ENCODE results near the gene TRIM10.
A peak's percentile ranks its signal among the peaks of the same experiment; 100 is the strongest.
"Not testable (repeated sequence)": the region's sequence is repeated elsewhere in the genome, so short reads cannot be mapped to it uniquely, and the experiment has no call there.

TRIM10 gene

GRCh38 chr6:30127238-30128093, 33.5 kb downstream of the TRIM10 start:
- DNase-seq = no peak

GRCh38 chr6:30122515-30122914, 38.5 kb downstream of the TRIM10 start:
- DNase-seq = no peak

DNA sequence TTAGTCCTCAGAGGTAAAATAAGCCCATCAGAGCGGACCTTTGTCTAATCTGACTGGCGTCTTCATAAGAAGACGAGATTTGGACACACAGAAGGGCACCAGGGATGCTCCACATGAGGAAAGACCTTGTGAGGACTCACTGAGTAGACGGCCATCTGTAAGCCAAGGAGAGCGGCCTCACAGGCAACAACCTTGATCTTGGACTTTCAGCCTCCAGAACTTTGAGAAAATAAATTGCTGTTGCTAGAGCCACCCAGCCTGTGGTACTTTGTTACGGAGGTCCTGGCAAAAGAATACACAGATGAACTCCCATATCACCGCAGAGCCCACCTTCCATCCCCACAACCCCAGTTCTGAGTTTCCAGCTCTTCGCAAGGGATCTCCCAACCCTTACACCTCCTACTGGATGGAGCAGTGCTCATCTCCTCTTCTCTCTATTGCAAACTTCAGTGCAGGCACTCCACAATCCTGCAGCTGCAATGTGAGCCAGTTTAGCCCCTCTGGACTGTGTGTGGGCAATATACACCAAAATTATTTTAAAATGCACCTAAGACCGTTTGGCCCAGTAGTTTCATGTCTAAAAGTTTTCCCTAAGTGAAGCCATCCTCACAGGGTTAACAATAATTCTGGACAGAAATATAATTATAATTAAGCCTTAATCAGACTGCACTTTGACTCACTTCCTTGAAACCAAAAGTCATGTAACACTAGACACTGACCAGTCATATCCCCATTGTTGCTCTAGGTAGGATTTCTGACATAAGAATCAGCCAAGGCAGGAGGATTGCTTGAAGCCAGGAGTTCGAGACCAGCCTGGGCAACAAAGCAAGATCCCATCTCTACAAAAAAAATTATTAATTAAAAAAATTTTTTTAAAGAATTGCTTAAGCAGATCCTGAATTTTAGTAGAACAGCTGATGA, 39.3 kb downstream of the TRIM10 start:
- DNase-seq = no peak

GRCh38 chr6:30118691-30119090, 42.3 kb downstream of the TRIM10 start:
- not testable (repeated sequence) for DNase-seq

DNA sequence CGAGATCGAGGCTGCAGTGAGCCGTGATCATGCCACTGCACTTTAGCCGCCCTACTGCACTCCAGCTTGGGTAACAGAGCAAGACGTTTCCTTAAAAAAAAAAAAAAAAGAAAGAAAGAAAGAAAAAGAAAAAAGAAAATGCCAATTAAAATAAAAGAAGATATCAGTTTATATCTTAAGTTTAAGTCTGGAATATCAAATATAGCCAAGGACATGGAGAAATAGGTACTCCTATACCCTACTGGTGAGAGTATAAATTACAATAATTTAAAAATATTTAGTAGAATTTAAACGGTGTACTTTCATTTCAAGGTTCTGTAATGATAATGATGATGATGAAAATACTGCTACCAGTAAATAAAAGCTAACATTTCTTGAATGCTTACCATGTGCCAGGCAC, 44.3 kb downstream of the TRIM10 start:
- no peak for DNase-seq

GRCh38 chr6:30113841-30114240, 47.2 kb downstream of the TRIM10 start:
- no peak for DNase-seq

GRCh38 chr6:30113003-30113759, 47.8 kb downstream of the TRIM10 start, which contains the start of gene TRIM31:
Gene TRIM31 (minus strand): TSS chr6:30113090. CDS start chr6:30112805, 285 bp downstream.
- DNase-seq = no peak

DNA sequence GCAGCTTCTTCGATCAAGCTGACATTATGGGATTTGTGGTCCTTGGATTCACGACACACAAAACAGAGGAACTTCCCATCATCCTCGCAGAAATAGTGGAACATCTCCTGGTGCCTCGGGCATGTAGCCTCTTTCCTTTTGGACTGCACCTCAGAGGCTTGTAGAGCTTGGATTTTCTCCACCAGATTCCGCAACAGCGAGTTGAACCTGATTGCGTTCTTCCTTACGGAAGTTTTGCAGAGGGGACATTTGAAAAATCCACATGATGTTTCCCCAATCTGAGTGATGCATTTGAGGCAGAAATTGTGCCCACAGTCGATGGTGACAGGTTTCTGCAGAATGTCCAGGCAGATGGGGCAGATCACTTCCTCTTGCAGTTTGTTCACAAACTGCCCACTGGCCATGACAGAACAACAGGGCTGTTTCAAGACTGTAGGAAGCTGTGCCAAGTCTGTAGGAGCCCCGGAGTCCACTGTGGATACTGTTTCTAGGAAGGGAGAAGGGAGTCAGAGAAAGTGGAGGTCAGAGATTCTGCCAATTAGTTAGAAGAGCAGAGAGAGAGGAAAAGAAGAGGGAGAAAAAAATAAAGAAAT, 48.5 kb downstream of the TRIM10 start:
- DNase-seq = no peak

- no peak for DNase-seq
These were observed 49.6 kb downstream of the TRIM10 start for GRCh38 chr6:30111266-30111856.

DNA sequence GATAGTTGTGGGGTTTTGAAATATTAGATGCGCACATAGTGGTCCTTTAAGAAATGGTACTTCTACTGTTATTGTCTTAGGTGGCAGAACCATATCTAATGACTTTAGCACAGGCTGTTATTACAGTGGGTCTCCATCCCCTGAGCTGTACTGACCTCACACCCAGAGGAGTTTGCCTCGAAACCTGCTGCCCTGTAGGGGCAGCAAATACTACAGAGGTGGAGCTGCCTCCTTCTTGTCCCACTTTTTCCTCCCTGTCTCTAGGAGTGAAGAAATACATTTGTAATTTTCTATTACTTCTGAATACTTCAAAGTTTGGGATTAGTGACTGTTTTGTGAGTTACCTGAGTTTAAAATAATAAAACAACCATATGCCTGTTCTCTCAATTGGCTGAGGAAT, 56.4 kb downstream of the TRIM10 start:
- DNase-seq = no peak

- no peak for DNase-seq
These were observed 57.2 kb downstream of the TRIM10 start for GRCh38 chr6:30103872-30104179.

DNA sequence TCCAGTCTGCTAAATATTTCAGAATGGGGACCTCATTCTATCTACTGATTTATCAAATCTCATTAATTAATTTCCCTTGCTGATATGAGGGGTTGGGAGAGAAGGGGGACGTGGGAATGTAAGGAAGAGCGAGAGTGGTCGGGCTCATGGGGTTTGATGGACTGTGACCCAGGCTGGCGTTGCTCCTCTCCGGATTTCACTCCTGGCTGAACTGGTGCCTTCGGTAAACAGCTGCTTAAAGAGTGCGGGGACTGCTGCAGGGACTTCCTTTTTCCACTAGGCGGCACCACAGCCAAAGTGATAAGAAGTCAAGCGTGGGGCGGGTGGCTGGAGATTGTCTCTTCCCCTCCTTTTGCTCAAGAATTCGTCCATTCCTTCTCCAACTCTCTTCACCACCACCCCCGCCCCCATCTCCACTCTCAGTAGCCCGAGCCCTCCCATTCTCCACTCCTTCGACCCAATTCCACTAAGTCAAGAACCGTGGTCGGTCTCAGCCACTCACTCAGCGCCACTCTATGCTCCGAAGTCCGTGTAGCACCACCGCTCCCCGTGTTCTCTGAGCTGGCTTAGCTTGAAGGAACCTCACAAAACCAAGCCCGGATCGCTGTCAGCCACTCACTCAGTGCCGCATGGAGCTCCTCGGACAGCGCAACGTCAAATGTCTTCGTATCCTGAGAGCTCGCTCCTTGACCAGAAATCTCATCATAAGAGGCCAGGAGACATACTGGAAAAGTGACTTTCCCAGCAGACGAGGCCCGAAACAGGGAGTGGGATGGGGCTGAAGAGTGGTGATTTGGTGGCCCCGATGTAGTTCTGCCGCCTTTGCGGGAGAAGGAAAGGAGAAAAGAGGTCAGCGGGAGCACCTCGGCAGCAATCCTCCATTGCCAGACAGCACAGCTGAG, 57.8 kb downstream of the TRIM10 start:
- peak; percentile 86 for DNase-seq

DNA sequence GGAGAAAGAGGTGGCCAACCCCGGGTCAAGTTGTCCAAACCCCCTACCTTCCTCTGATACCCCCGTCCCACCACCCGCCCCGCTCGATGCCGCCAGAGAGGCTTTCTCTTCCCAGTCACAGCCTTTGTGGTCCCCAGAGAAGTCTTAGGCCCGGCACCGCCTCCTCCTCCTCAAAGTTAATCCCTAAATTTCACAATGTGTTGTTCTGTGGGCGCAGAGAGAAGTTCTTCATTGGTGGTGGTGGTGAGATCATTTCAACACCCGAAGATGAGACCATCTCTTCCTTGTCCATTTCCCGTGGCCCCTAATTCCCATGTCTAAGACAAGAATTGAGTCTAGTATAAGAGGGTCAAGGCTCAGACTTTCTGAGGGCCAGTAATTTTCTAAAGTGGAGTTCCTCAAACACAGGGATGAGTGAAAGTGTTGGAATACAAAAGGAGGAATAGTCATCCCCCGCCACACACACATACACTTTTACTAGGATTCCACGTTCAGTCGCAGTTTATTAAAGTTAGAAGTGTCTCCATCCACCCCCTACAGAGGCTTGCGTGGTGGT, 58.5 kb downstream of the TRIM10 start:
- peak; percentile 31 for DNase-seq

Data from stimulated activated CD8-positive, alpha-beta memory T cell treated with anti-CD3 and anti-CD28 coated beads, Interleukin-4, amount 100 ng/mL, for 48 hours (primary cell).